K562 (cell line): ENCODE results near the gene PCDH9. TPM values are rescaled to one million over a fixed set of nuclear protein-coding genes. Genes with fewer than 3 reads are reported as not detected.

Source experiments
- ATAC-seq: fragments of 200-7000 bp; cut with Tn5 transposase; 3 replicates; pipeline ENCODE4 v1.9.1; 2020; ENCODE audit warnings: moderate library complexity
- BruUV-seq: library from RNA; stranded (reverse); fragments of 400-500 nt; replicated peaks from 2 replicates; lab custom pipeline; 2021; lab: Mats Ljungman, UMichigan
- CTCF ChIA-PET: fragments of 300-600 bp; formaldehyde crosslinking; extraction: SDS; loops from one replicate; lab custom pipeline; 2021; ENCODE audit warnings: low intra/inter-chr PET ratio; lab: Yijun Ruan, JAX
- POLR2A ChIA-PET: fragments of 300-600, 350-650 bp; sonication (Branson Sonifier 250); formaldehyde crosslinking; extraction: SDS; loops from one replicate; lab custom pipeline; 2021; ENCODE audit warnings: antibody characterized with exemption, inconsistent platforms; lab: Yijun Ruan, JAX
- DNase-seq, 4 experiments: peaks; one replicate each; pipeline versions ENCODE4 v3.0.0 to v3.0.0-alpha.2; 2011 to 2018; ENCODE audit warnings: low spot score in 3 of 4, mixed read lengths in 3 of 4; ENCODE audit errors: extremely low read depth in 1 of 4
- FAIRE-seq: peaks from 2 replicates; lab custom pipeline; 2011; peaks lifted over from hg19 to GRCh38; lab: Jason Lieb, UNC
- H2AFZ ChIP-seq: 2 replicates; pipeline ENCODE4 v1.6.0; 2011; ENCODE audit warnings: low read depth, low read length, control low read depth, inconsistent platforms
- H3K27ac ChIP-seq: fragments of 200-600 bp; 3 replicates; pipeline ENCODE4 v1.8.0; 2011; ENCODE audit warnings: low read depth, mild to moderate bottlenecking, control low read depth, inconsistent platforms, low read length, moderate library complexity, mixed read lengths; ENCODE audit errors: extremely low read depth
- H3K27me3 ChIP-seq, 2 experiments: fragments of 300-600 bp in 1 of 2; 2 replicates in 1 of 2; 3 replicates in 1 of 2; pipeline versions ENCODE4 v1.6.0 to v1.8.0; 2011; ENCODE audit warnings: inconsistent platforms in 2 of 2, low read length in 2 of 2, mild to moderate bottlenecking in 1 of 2, mixed read lengths in 1 of 2, moderate library complexity in 1 of 2; ENCODE audit not compliant: control insufficient read depth in 2 of 2, insufficient read depth in 2 of 2
- H3K36me3 ChIP-seq: fragments of 300-600 bp; 3 replicates; pipeline ENCODE4 v1.8.0; 2011; ENCODE audit warnings: mild to moderate bottlenecking, low read length, inconsistent platforms; ENCODE audit not compliant: control insufficient read depth, insufficient read depth
- H3K4me1 ChIP-seq, 2 experiments: fragments of 200-600 bp in 1 of 2; replicated peaks in 1 of 2; 2 replicates in 1 of 2; 3 replicates in 1 of 2; pipeline versions ENCODE4 v1.5.1 to v1.8.0; 2011; ENCODE audit warnings: inconsistent platforms in 2 of 2, low read length in 2 of 2, mild to moderate bottlenecking in 1 of 2, mixed read lengths in 1 of 2, moderate library complexity in 1 of 2; ENCODE audit not compliant: control insufficient read depth in 2 of 2, insufficient read depth in 2 of 2
- H3K4me2 ChIP-seq: 2 replicates; pipeline ENCODE4 v1.6.1; 2011; ENCODE audit warnings: low read length, control low read depth, inconsistent platforms, mixed read lengths; ENCODE audit not compliant: insufficient read depth
- H3K4me3 ChIP-seq: fragments of 200-600 bp; sonication (generic), shearing (Covaris generic); 2 replicates; pipeline ENCODE4 v1.5.1; 2016; ENCODE audit warnings: control low read depth, inconsistent platforms
- H3K79me2 ChIP-seq: fragments of 200-600 bp; 3 replicates; pipeline ENCODE4 v1.8.0; 2011; ENCODE audit warnings: low read length, inconsistent platforms; ENCODE audit not compliant: control insufficient read depth, insufficient read depth
- H3K9ac ChIP-seq, 2 experiments: 2 replicates each; pipeline versions ENCODE4 v1.6.0 to v1.6.1; 2011; ENCODE audit warnings: low read depth in 2 of 2, low read length in 2 of 2, control low read depth in 1 of 2, inconsistent platforms in 1 of 2, mild to moderate bottlenecking in 1 of 2, mixed read lengths in 1 of 2; ENCODE audit not compliant: insufficient read depth in 1 of 2
- H3K9me1 ChIP-seq: one replicate; pipeline ENCODE4 v1.6.0; 2011; ENCODE audit warnings: inconsistent platforms, mild to moderate bottlenecking, low read length, moderate library complexity; ENCODE audit not compliant: control insufficient read depth, insufficient read depth
- H3K9me3 ChIP-seq: replicated peaks from 2 replicates; pipeline ENCODE4 v1.5.1; 2011; ENCODE audit warnings: low read depth, low read length, inconsistent platforms; ENCODE audit not compliant: control insufficient read depth, insufficient read depth
- H4K20me1 ChIP-seq: replicated peaks from 2 replicates; pipeline ENCODE4 v1.6.1; 2011; ENCODE audit warnings: low read length, inconsistent platforms, mixed read lengths; ENCODE audit not compliant: control insufficient read depth, insufficient read depth
- CAMTA2 ChIP-seq: fragments of 250-450 bp; sonication (Bioruptor Pico); conservative IDR thresholded peaks from 2 replicates; pipeline ENCODE4 v1.5.1; 2022
- CEBPB ChIP-seq: fragments of 450-650 bp; IDR thresholded peaks from 2 replicates; pipeline ENCODE4 v1.6.1; 2016; ENCODE audit warnings: missing genetic modification characterization, missing compliant biosample characterization
- COPS2 ChIP-seq: fragments of 450-650 bp; conservative IDR thresholded peaks from 2 replicates; pipeline ENCODE4 v1.6.1; 2016; ENCODE audit warnings: mild to moderate bottlenecking, moderate library complexity
- GABPB2 ChIP-seq: fragments of 250-450 bp; sonication (Bioruptor Pico); conservative IDR thresholded peaks from 2 replicates; pipeline ENCODE4 v1.5.1; 2021; ENCODE audit warnings: mild to moderate bottlenecking
- JUN ChIP-seq, 2 experiments: sonication (generic) in 1 of 2; formaldehyde crosslinking in 1 of 2; IDR thresholded peaks; 2 replicates each; pipeline versions ENCODE4 v1.6.1 to v1.8.0; 2012 to 2022; ENCODE audit warnings: borderline replicate concordance in 2 of 2, mild to moderate bottlenecking in 2 of 2, improper control_type of control experiment in 1 of 2, low read depth in 1 of 2, low read length in 1 of 2, missing genetic modification reagents in 1 of 2
- PCBP1 ChIP-seq: fragments of 200-400 bp; formaldehyde crosslinking; IDR thresholded peaks from 2 replicates; pipeline ENCODE4 v1.6.1; 2018; ENCODE audit warnings: mild to moderate bottlenecking, low read depth, low read length; ENCODE audit not compliant: poor library complexity, severe bottlenecking
- PHF20 ChIP-seq: fragments of 450-650 bp; IDR thresholded peaks from 2 replicates; pipeline ENCODE4 v1.6.1; 2018; ENCODE audit not compliant: partially characterized antibody
- POLR2H ChIP-seq: IDR thresholded peaks from 2 replicates; pipeline ENCODE4 v1.6.1; 2016; ENCODE audit warnings: missing genetic modification characterization, low read depth, mild to moderate bottlenecking, control low read depth, missing compliant biosample characterization, moderate library complexity
- POU5F1 ChIP-seq: fragments of 150-350 bp; IDR thresholded peaks from 2 replicates; pipeline ENCODE4 v1.6.1; 2014; ENCODE audit warnings: borderline replicate concordance, low read length, low read depth, mild to moderate bottlenecking; ENCODE audit not compliant: partially characterized antibody
- SIX5 ChIP-seq, 2 experiments: IDR thresholded peaks; 2 replicates each; pipeline ENCODE4 v1.6.1; 2011; ENCODE audit warnings: low read length in 2 of 2, borderline replicate concordance in 1 of 2, low read depth in 1 of 2, mild to moderate bottlenecking in 1 of 2, moderate library complexity in 1 of 2; ENCODE audit not compliant: insufficient read depth in 1 of 2
- SMARCE1 ChIP-seq: fragments of 450-650 bp; IDR thresholded peaks from 2 replicates; pipeline ENCODE4 v1.7.1; 2016; ENCODE audit warnings: mild to moderate bottlenecking
- XRCC4 ChIP-seq: IDR thresholded peaks from one replicate; pipeline ENCODE4 v1.6.1; 2011; ENCODE audit not compliant: insufficient read depth, insufficient read length; ENCODE audit errors: extremely low read depth
- ZBTB7A ChIP-seq: IDR thresholded peaks from 2 replicates; pipeline ENCODE4 v1.6.1; 2011; ENCODE audit warnings: low read depth, mild to moderate bottlenecking, low read length, moderate library complexity, borderline replicate concordance; ENCODE audit not compliant: control insufficient read depth
- ZNF395 ChIP-seq: fragments of 200-800 bp; sonication (Bioruptor generic); IDR thresholded peaks from 2 replicates; pipeline ENCODE4 v1.6.1; 2017; ENCODE audit warnings: missing genetic modification characterization, missing compliant biosample characterization
- ZNF655 ChIP-seq: fragments of 250-450 bp; sonication (Bioruptor Pico); IDR thresholded peaks from 2 replicates; pipeline ENCODE4 v1.5.0; 2021
- ZNF707 ChIP-seq: fragments of 250-450 bp; sonication (Bioruptor Pico); conservative IDR thresholded peaks from 2 replicates; pipeline ENCODE4 v1.8.0; 2022; ENCODE audit warnings: inconsistent platforms, mild to moderate bottlenecking, moderate library complexity
- WGBS: fragments of 100-300 bp; shearing (Covaris generic); methylation state at CpG from one replicate; pipeline ENCODE4 v1.1.6; 2016; ENCODE audit warnings: low coverage, mixed read lengths; ENCODE audit not compliant: insufficient coverage; ENCODE audit errors: missing lambda C conversion rate; 5-methylcytosine and 5-hydroxymethylcytosine counted together
- in situ Hi-C: fragments of 300-500 bp; cut with MboI; formaldehyde crosslinking; loops from 4 replicates; pipeline ENCODE4 v1.15.0; 2018; ENCODE audit warnings: inconsistent platforms, mixed read lengths
- intact Hi-C: fragments of 100-400 bp; cut with micrococcal nuclease; formaldehyde crosslinking; loops from 2 replicates; pipeline ENCODE4 v1.14.2; 2022
- polyA plus RNA-seq, 8 experiments: library from polyadenylated mRNA; depleted of rRNA in 4 of 8; stranded (reverse) in 5 of 8; unstranded in 3 of 8; fragments of >200 nt; fragmentation: Nextera tagmentation in 2 of 8; fragmentation: Illumina TruSeq in 1 of 8; extraction: Ambion mirVana in 2 of 8; extraction: Trizol in 1 of 8; gene quantifications; 2 replicates each; pipeline versions ENCODE4 v1.2.1 to v1.2.3, GENCODE V29; 2011 to 2014; ENCODE audit warnings: inconsistent platforms in 1 of 8, missing spikeins in 1 of 8
- total RNA-seq, 7 experiments: library from RNA; depleted of rRNA in 6 of 7; stranded (reverse); fragments of >200 nt in 6 of 7; fragmentation: Illumina TruSeq in 2 of 7; extraction: Trizol in 2 of 7; gene quantifications; 2 replicates each; pipeline versions ENCODE4 v1.2.1 to v1.2.3, GENCODE V29; 2011 to 2021; ENCODE audit warnings: low replicate concordance in 1 of 7

PCDH9 gene
- total and polyA plus RNA-seq, 9 of the 15 experiments (the other 6 are each of a cell fraction or from before 2014, with no cell fraction given) = 1.1 to 6.7 (median 4.9) TPM

GRCh38 chr13:66369666-66370065, 860.5 kb downstream of the PCDH9 start:
- in situ Hi-C loops = no loop called here
- H2AFZ ChIP-seq = no peak overlapping the region
- H3K9me3 ChIP-seq = no peaks in the 10 kb centered on the region
- ATAC-seq (no peak), FAIRE-seq (no peak), DNase-seq (no peak)
- no peaks in the 10 kb centered on the region for H3K9me1 ChIP-seq
- BruUV-seq = no TSS peak
- ChIA-PET CTCF (no interaction called here), POLR2A (no interaction called here)
- H3K27me3 ChIP-seq = no peaks in the 10 kb centered on the region
- no peaks in the 10 kb centered on the region for H4K20me1 ChIP-seq
- no peak overlapping the region for H3K4me2 ChIP-seq
- WGBS = 0% methylated on average over 1 of the region's 1 CpG
- H3K27ac ChIP-seq = no peak overlapping the region
- intact Hi-C loops = no loop called here
- no peaks in the 10 kb centered on the region for H3K36me3 ChIP-seq
- TF ChIP-seq PCBP1 (no peak), ZNF395 (CRISPR knock-in tag) (no peak), ZNF707 (CRISPR knock-in tag) (no peak), COPS2 (no peak), ZNF655 (CRISPR knock-in tag) (no peak), CEBPB (no peak), SIX5 (IDR thresholded peaks at IDR 0.05; ENCODE audit: borderline replicate concordance in 1 of 2, insufficient read depth in 1 of 2, low read depth in 1 of 2, low read length in 2 of 2) (no peak), GABPB2 (CRISPR knock-in tag) (no peak), ZBTB7A (no peak), SMARCE1 (no peak), POLR2H (tag) (no peak), JUN (IDR thresholded peaks at IDR 0.05; ENCODE audit: borderline replicate concordance, low read depth, low read length) (no peak), JUN (CRISPR knock-in tag; IDR thresholded peaks at IDR 0.05; ENCODE audit: borderline replicate concordance) (no peak), CAMTA2 (CRISPR knock-in tag) (no peak), PHF20 (no peak), POU5F1 (no peak), XRCC4 (no peak)
- H3K79me2 ChIP-seq = no peaks in the 10 kb centered on the region
- no peak overlapping the region for H3K4me3 ChIP-seq
- H3K9ac ChIP-seq = no peak overlapping the region
- no peaks in the 10 kb centered on the region for H3K4me1 ChIP-seq
